NCI-H1417 treated with DMSO at 0.1 percent for 48 hours (cell line): Measurements from ENCODE around the gene CBX4.

Experiments
- DNase-seq: peaks from one replicate; lab custom pipeline; 2025; lab: John Stamatoyannopoulos, UW

Gene CBX4

GRCh38 chr17:79799174-79799537 lies 40.1 kb downstream of the CBX4 start:
- no peak for DNase-seq

- no peak for DNase-seq
These were observed 40.7 kb downstream of the CBX4 start for GRCh38 chr17:79798299-79799173.

- DNase-seq: no peak
These were observed 41.5 kb downstream of the CBX4 start for GRCh38 chr17:79797492-79798298.

- DNase-seq: peak; percentile 97
These were observed 42.3 kb downstream of the CBX4 start, which contains the start of gene CBX8 for GRCh38 chr17:79796763-79797491. Gene CBX8, minus strand, starts transcription at chr17:79797077. Its CDS starts 79 bp downstream, at chr17:79796998.

GRCh38 chr17:79796444-79796762 lies 42.8 kb downstream of the CBX4 start:
- no peak for DNase-seq

- DNase-seq: no peak
These were observed 43.3 kb downstream of the CBX4 start for GRCh38 chr17:79795795-79796443.

- DNase-seq: no peak
These were observed 44.4 kb downstream of the CBX4 start for GRCh38 chr17:79794659-79795511.

- DNase-seq: no peak
These were observed 45.3 kb downstream of the CBX4 start for GRCh38 chr17:79793924-79794304.

- no peak for DNase-seq
These were observed 46.0 kb downstream of the CBX4 start for GRCh38 chr17:79792984-79793923.

GRCh38 chr17:79792341-79792871 lies 46.8 kb downstream of the CBX4 start:
- DNase-seq: no peak

- DNase-seq: no peak
These were observed 47.5 kb downstream of the CBX4 start for GRCh38 chr17:79791735-79792161.

GRCh38 chr17:79790805-79791734 lies 48.2 kb downstream of the CBX4 start:
- no peak for DNase-seq

GRCh38 chr17:79789943-79790804 lies 49.1 kb downstream of the CBX4 start:
- DNase-seq: no peak

GRCh38 chr17:79788989-79789942 lies 50.0 kb downstream of the CBX4 start:
- no peak for DNase-seq

- DNase-seq: no peak
These were observed 50.8 kb downstream of the CBX4 start for GRCh38 chr17:79788455-79788854.

- no peak for DNase-seq
These were observed 52.2 kb downstream of the CBX4 start for GRCh38 chr17:79786930-79787643.
